H1 (cell line): Measurements from ENCODE around the gene AGAP1. TPM values are rescaled to one million over a fixed set of nuclear protein-coding genes. Genes with fewer than 3 reads are reported as not detected.

Experiments
- ATF2 ChIP-seq: IDR thresholded peaks from 2 replicates; pipeline ENCODE4 v1.6.1; 2012; ENCODE audit warnings: low read length, inconsistent platforms
- BACH1 ChIP-seq: IDR thresholded peaks from 2 replicates; pipeline ENCODE4 v1.6.1; 2012; ENCODE audit warnings: low read length, improper control_type of control experiment
- BRCA1 ChIP-seq: IDR thresholded peaks from 2 replicates; pipeline ENCODE4 v1.6.1; 2012; ENCODE audit warnings: low read depth, low read length, improper control_type of control experiment
- CEBPB ChIP-seq: IDR thresholded peaks from 2 replicates; pipeline ENCODE4 v1.6.1; 2012; ENCODE audit warnings: low read depth, low read length
- CHD1 ChIP-seq: IDR thresholded peaks from 2 replicates; pipeline ENCODE4 v1.6.1; 2012; ENCODE audit warnings: low read depth, low read length, improper control_type of control experiment
- CREB1 ChIP-seq: IDR thresholded peaks from 2 replicates; pipeline ENCODE4 v1.6.1; 2012; ENCODE audit warnings: inconsistent platforms
- CTBP2 ChIP-seq: IDR thresholded peaks from 2 replicates; pipeline ENCODE4 v1.7.0; 2011; ENCODE audit warnings: borderline replicate concordance, mild to moderate bottlenecking, moderate library complexity, mixed read lengths, low read length; ENCODE audit not compliant: insufficient read depth, insufficient read length
- E2F6 ChIP-seq: IDR thresholded peaks from 2 replicates; pipeline ENCODE4 v1.6.1; 2012; ENCODE audit warnings: inconsistent platforms
- EZH2 ChIP-seq: fragments of 200-600 bp; sonication (generic); IDR thresholded peaks from 2 replicates; pipeline ENCODE4 v1.7.1; 2012; ENCODE audit warnings: low read depth, mild to moderate bottlenecking, moderate library complexity, low read length, inconsistent platforms; ENCODE audit not compliant: severe bottlenecking
- HDAC6 ChIP-seq: IDR thresholded peaks from one replicate; pipeline ENCODE4 v1.7.1; 2012; ENCODE audit warnings: low read depth, mild to moderate bottlenecking, inconsistent platforms, low read length, moderate library complexity
- JUN ChIP-seq: IDR thresholded peaks from 2 replicates; pipeline ENCODE4 v1.6.1; 2011; ENCODE audit warnings: low read depth, mild to moderate bottlenecking, improper control_type of control experiment, low read length
- KDM5A ChIP-seq: fragments of 200-600 bp; IDR thresholded peaks from 2 replicates; pipeline ENCODE4 v1.7.1; 2012; ENCODE audit warnings: mild to moderate bottlenecking, low read length, inconsistent platforms, mixed read lengths
- NANOG ChIP-seq: IDR thresholded peaks from 2 replicates; pipeline ENCODE4 v1.6.1; 2011; ENCODE audit warnings: low read length, low read depth, mild to moderate bottlenecking, inconsistent platforms; ENCODE audit not compliant: insufficient read depth, poor library complexity, severe bottlenecking
- NRF1 ChIP-seq: IDR thresholded peaks from 2 replicates; pipeline ENCODE4 v1.6.1; 2011; ENCODE audit warnings: mild to moderate bottlenecking, low read depth, low read length, improper control_type of control experiment
- RNF2 ChIP-seq: fragments of 200-900, 300-1000 bp; sonication (generic); IDR thresholded peaks from 2 replicates; pipeline ENCODE4 v1.7.1; 2016; ENCODE audit warnings: borderline replicate concordance, low read depth, mild to moderate bottlenecking, antibody characterized with exemption, low read length; ENCODE audit not compliant: poor library complexity, severe bottlenecking; ENCODE audit errors: missing control alignments
- RXRA ChIP-seq: IDR thresholded peaks from 2 replicates; pipeline ENCODE4 v1.6.1; 2011; ENCODE audit warnings: low read depth, mild to moderate bottlenecking, low read length, moderate library complexity; ENCODE audit not compliant: insufficient read depth
- SIX5 ChIP-seq: IDR thresholded peaks from 2 replicates; pipeline ENCODE4 v1.6.1; 2011; ENCODE audit warnings: mild to moderate bottlenecking, low read depth, low read length
- SP2 ChIP-seq: IDR thresholded peaks from 2 replicates; pipeline ENCODE4 v1.6.1; 2012; ENCODE audit warnings: mild to moderate bottlenecking, low read length, inconsistent platforms
- SP4 ChIP-seq: IDR thresholded peaks from 2 replicates; pipeline ENCODE4 v1.6.1; 2012; ENCODE audit warnings: low read length, inconsistent platforms
- SUZ12 ChIP-seq: fragments of 200-600 bp; sonication (generic); IDR thresholded peaks from 2 replicates; pipeline ENCODE4 v1.6.1; 2012; ENCODE audit warnings: mild to moderate bottlenecking, inconsistent platforms, low read length, moderate library complexity, mixed read lengths
- TAF7 ChIP-seq: optimal IDR thresholded peaks from 2 replicates; pipeline ENCODE3; 2011; ENCODE audit warnings: low read depth, mild to moderate bottlenecking, inconsistent platforms, low read length, moderate library complexity, borderline replicate concordance
- TCF12 ChIP-seq: IDR thresholded peaks from 2 replicates; pipeline ENCODE4 v1.6.1; 2011; ENCODE audit warnings: low read depth, mild to moderate bottlenecking, low read length
- YY1 ChIP-seq: IDR thresholded peaks from 2 replicates; pipeline ENCODE4 v1.6.1; 2011; ENCODE audit warnings: low read depth, mild to moderate bottlenecking, low read length
- polyA plus RNA-seq, 7 experiments: library from polyadenylated mRNA; depleted of rRNA in 3 of 7; stranded (reverse) in 5 of 7; unstranded in 2 of 7; fragments of >200 nt in 5 of 7; fragments of 200-250 nt in 2 of 7; gene quantifications; 1 replicate in 5 of 7; 2 replicates in 1 of 7; 4 replicates in 1 of 7; pipeline versions ENCODE4 v1.2.1 to v1.2.3, GENCODE V29; 2011 to 2013; ENCODE audit warnings: missing spikeins in 2 of 7, mixed read lengths in 2 of 7
- total RNA-seq: library from RNA; stranded (reverse); fragmentation: NEBNext Ultra II Directional; extraction: Animal tissue kit (Norgen Biotek cat#: 25700); gene quantifications from 2 replicates; pipeline ENCODE4 v1.2.1, GENCODE V29; 2021

Gene AGAP1
- total and polyA plus RNA-seq, 2 of the 8 experiments (the other 6 are each of a cell fraction or from before 2014, with no cell fraction given), result 18.1 to 39.4 TPM

DNA sequence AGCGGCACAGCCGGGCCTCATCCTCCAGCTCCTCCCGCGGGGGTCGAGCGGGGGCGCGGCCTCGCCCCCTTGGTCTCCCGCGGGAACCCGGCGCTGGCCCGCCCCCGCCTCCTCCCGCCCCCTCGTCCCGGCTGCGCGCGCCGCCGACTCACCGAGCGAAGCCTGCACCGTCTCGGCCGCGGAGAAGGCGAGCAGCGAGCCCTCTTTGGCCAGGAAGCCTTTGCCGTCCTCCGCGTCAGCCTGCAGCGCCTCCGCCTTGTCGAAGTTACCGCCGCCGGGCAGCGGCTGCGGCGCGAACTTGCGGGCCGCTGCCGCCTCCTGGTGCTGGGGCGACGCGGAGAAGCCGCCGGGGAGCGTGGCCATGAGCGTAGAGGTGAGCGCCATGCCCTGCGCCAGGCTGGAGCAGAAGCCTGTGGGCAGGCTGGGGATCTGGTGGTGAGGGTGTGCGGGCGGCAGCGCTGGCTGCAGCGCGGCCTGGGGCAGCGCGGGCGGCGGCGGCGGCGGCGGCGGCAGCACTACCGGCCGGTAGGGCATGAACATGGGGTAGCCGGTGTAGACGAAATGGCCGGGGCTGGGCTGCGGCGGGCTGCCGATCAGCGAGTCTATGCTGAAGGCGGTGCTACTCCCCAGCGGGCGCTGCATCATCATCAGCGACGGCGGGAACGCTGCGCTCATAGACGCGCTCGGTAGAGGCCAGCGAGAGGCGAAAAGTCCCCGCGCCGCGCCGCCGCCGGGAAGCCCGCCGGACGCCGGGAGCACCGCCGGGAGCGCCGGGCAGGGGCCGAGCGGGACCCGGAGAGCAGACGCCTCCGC, 673.7 kb downstream of the AGAP1 start (continued):
- TF ChIP-seq CEBPB (no peak), CTBP2 (no peak), TCF12 (no peak), EZH2 (peak; percentile 65), YY1 (no peak), SP4 (no peak), SP2 (no peak), CHD1 (no peak), JUN (no peak), TAF7 (no peak), SUZ12 (peak; percentile 77), HDAC6 (no peak), BRCA1 (no peak), RNF2 (no peak), E2F6 (peak; percentile 49), SIX5 (no peak), NANOG (no peak), NRF1 (no peak), CREB1 (peak; percentile 82), ATF2 (no peak), KDM5A (no peak), BACH1 (no peak), RXRA (no peak)
